DND-41 (cell line): Measurements from ENCODE around the gene NFASC.

Experiments used
- EZH2 ChIP-seq: IDR thresholded peaks from 3 replicates; pipeline ENCODE4 v1.6.1; 2012; ENCODE audit warnings: borderline replicate concordance, low read depth, mild to moderate bottlenecking, moderate library complexity, low read length, inconsistent platforms; ENCODE audit not compliant: severe bottlenecking
- TF ChIP-seq, protein P1 (sequence below): IDR thresholded peaks from 2 replicates; pipeline ENCODE4 v1.5.1; 2012; ENCODE audit warnings: borderline replicate concordance, low read length, moderate library complexity, mild to moderate bottlenecking; ENCODE audit not compliant: poor library complexity, severe bottlenecking; ENCODE audit errors: extremely low read depth

GRCh38 chr1:204863730-204864129 is 6.9 kb upstream of the NFASC start:
- TF ChIP-seq, protein P1, sequence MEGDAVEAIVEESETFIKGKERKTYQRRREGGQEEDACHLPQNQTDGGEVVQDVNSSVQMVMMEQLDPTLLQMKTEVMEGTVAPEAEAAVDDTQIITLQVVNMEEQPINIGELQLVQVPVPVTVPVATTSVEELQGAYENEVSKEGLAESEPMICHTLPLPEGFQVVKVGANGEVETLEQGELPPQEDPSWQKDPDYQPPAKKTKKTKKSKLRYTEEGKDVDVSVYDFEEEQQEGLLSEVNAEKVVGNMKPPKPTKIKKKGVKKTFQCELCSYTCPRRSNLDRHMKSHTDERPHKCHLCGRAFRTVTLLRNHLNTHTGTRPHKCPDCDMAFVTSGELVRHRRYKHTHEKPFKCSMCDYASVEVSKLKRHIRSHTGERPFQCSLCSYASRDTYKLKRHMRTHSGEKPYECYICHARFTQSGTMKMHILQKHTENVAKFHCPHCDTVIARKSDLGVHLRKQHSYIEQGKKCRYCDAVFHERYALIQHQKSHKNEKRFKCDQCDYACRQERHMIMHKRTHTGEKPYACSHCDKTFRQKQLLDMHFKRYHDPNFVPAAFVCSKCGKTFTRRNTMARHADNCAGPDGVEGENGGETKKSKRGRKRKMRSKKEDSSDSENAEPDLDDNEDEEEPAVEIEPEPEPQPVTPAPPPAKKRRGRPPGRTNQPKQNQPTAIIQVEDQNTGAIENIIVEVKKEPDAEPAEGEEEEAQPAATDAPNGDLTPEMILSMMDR = no peak
- no peak for TF ChIP-seq EZH2
